ENCODE results near the gene LSR.

LSR gene

DNA sequence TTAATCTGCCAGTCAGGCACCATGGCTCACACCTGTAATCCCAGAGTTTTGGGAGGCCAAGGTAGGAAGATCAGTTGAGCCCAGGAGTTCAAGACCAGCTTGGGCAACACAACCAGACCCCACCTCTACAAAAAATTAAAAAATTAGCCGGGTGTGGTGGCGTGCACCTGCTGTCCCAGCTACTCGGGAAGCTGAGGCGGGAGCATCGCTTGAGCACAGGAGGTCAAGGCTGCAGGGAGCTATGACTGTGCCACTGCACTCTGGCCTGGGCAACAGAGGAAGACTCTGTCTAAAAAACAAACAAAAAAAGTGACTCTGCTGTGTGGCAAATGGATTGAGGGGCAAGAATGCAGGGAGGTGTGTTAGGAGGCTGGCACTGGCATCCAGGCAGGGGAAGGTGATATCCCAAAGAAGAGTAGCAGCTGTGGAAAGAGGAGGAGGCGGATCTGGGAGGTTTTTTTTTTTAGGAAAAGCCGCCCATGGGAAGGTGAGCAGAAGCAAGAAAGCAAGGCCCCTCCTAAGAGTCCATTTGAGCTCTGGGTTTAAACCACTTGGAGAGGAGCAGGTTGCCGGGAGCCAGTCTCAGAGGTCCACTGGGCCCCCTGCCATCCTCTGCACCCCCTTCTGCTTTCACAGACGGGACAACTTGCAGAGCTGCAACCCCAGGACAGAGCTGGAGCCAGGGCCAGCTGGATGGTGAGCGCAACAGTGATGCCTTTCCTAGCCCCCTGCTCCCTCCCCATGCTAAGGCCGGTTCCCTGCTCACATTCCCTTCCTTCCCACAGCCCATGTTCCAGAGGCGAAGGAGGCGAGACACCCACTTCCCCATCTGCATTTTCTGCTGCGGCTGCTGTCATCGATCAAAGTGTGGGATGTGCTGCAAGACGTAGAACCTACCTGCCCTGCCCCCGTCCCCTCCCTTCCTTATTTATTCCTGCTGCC, 35.6 kb downstream of the LSR start (continued):
- TF ChIP-seq, protein P1, sequence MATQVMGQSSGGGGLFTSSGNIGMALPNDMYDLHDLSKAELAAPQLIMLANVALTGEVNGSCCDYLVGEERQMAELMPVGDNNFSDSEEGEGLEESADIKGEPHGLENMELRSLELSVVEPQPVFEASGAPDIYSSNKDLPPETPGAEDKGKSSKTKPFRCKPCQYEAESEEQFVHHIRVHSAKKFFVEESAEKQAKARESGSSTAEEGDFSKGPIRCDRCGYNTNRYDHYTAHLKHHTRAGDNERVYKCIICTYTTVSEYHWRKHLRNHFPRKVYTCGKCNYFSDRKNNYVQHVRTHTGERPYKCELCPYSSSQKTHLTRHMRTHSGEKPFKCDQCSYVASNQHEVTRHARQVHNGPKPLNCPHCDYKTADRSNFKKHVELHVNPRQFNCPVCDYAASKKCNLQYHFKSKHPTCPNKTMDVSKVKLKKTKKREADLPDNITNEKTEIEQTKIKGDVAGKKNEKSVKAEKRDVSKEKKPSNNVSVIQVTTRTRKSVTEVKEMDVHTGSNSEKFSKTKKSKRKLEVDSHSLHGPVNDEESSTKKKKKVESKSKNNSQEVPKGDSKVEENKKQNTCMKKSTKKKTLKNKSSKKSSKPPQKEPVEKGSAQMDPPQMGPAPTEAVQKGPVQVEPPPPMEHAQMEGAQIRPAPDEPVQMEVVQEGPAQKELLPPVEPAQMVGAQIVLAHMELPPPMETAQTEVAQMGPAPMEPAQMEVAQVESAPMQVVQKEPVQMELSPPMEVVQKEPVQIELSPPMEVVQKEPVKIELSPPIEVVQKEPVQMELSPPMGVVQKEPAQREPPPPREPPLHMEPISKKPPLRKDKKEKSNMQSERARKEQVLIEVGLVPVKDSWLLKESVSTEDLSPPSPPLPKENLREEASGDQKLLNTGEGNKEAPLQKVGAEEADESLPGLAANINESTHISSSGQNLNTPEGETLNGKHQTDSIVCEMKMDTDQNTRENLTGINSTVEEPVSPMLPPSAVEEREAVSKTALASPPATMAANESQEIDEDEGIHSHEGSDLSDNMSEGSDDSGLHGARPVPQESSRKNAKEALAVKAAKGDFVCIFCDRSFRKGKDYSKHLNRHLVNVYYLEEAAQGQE (tag by site-specific recombination; IDR thresholded peaks at IDR 0.05), result no peak
- TF ChIP-seq ZNF311 (tag by site-specific recombination; IDR thresholded peaks at IDR 0.05; ENCODE audit: borderline replicate concordance) (no peak), ZIC2 (tag by site-specific recombination; IDR thresholded peaks at IDR 0.05) (no peak), ZBTB8A (tag by site-specific recombination; IDR thresholded peaks at IDR 0.05) (no peak), KLF10 (tag by site-specific recombination; IDR thresholded peaks at IDR 0.05) (no peak), ZNF174 (tag by site-specific recombination; IDR thresholded peaks at IDR 0.05) (no peak), ZNF600 (tag by site-specific recombination; IDR thresholded peaks at IDR 0.05) (peak; percentile 42; the same call in 1 of the 2 replicates), ZNF335 (tag by site-specific recombination; conservative IDR thresholded peaks at IDR 0.05) (no peak), ZNF626 (tag by site-specific recombination; IDR thresholded peaks at IDR 0.05) (no peak), ZNF473 (tag by site-specific recombination; IDR thresholded peaks at IDR 0.05) (no peak), ZFHX2 (tag by site-specific recombination; conservative IDR thresholded peaks at IDR 0.05) (peak; percentile 76), ZNF707 (tag by site-specific recombination; IDR thresholded peaks at IDR 0.05) (no peak), ZNF791 (tag by site-specific recombination; IDR thresholded peaks at IDR 0.05) (no peak), EGR2 (tag by site-specific recombination; IDR thresholded peaks at IDR 0.05; ENCODE audit: low read depth) (peak; percentile 93)
- TF ChIP-seq, protein P2, sequence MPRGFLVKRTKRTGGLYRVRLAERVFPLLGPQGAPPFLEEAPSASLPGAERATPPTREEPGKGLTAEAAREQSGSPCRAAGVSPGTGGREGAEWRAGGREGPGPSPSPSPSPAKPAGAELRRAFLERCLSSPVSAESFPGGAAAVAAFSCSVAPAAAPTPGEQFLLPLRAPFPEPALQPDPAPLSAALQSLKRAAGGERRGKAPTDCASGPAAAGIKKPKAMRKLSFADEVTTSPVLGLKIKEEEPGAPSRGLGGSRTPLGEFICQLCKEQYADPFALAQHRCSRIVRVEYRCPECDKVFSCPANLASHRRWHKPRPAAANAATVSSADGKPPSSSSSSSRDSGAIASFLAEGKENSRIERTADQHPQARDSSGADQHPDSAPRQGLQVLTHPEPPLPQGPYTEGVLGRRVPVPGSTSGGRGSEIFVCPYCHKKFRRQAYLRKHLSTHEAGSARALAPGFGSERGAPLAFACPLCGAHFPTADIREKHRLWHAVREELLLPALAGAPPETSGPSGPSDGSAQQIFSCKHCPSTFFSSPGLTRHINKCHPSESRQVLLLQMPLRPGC (tag by site-specific recombination; IDR thresholded peaks at IDR 0.05), result no peak
- TF ChIP-seq, protein P3, sequence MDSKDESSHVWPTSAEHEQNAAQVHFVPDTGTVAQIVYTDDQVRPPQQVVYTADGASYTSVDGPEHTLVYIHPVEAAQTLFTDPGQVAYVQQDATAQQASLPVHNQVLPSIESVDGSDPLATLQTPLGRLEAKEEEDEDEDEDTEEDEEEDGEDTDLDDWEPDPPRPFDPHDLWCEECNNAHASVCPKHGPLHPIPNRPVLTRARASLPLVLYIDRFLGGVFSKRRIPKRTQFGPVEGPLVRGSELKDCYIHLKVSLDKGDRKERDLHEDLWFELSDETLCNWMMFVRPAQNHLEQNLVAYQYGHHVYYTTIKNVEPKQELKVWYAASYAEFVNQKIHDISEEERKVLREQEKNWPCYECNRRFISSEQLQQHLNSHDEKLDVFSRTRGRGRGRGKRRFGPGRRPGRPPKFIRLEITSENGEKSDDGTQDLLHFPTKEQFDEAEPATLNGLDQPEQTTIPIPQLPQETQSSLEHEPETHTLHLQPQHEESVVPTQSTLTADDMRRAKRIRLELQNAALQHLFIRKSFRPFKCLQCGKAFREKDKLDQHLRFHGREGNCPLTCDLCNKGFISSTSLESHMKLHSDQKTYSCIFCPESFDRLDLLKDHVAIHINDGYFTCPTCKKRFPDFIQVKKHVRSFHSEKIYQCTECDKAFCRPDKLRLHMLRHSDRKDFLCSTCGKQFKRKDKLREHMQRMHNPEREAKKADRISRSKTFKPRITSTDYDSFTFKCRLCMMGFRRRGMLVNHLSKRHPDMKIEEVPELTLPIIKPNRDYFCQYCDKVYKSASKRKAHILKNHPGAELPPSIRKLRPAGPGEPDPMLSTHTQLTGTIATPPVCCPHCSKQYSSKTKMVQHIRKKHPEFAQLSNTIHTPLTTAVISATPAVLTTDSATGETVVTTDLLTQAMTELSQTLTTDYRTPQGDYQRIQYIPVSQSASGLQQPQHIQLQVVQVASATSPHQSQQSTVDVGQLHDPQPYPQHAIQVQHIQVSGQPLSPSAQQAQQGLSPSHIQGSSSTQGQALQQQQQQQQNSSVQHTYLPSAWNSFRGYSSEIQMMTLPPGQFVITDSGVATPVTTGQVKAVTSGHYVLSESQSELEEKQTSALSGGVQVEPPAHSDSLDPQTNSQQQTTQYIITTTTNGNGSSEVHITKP (tag by site-specific recombination; IDR thresholded peaks at IDR 0.05), result no peak

DNA sequence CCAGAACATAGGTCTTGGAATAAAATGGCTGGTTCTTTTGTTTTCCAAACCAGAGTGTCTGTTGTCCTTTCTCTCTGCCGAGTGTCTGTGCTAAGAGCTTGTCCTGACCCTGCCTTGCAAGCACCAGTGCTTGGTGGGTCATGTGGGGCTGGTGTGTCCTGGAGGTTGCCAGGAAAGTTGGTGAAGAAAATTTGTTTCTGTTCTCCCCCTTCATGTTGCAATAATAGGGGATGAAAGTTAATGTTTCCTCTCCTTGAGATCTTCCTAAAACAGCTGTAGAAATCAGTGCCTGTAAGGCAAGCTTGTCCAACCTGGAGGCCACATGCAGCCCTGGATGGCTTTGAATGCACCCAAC, 36.3 kb downstream of the LSR start:
- CTCF ChIA-PET, result interaction anchor here (0.5 to 3.7 kb wide), 4 partner anchors 10 to 141 kb away, joined by 3 to 17 read pairs (median 3); no protein-coding TSS in a partner anchor
- no peaks in the 10 kb centered on the region for H3K36me3 ChIP-seq (ENCODE audit: control insufficient read depth in 2 of 2, insufficient read depth in 1 of 2, low read length in 2 of 2)
- H3K27ac ChIP-seq (ENCODE audit: extremely low read depth, low read depth, low read length), result no peak overlapping the region
- H3K9me3 ChIP-seq (ENCODE audit: control insufficient read depth, insufficient read depth, low read depth, low read length), result no peaks in the 10 kb centered on the region
- peaks cover 5% of the 10 kb centered on the region for H3K4me1 ChIP-seq (ENCODE audit: control insufficient read depth, insufficient read depth, low read length)
- POLR2A ChIA-PET, result no interaction called here
- no peak overlapping the region for H3K4me3 ChIP-seq (ENCODE audit: low read depth, low read length)
- TF ChIP-seq ZNF138 (tag by site-specific recombination; IDR thresholded peaks at IDR 0.05; ENCODE audit: borderline replicate concordance), result no peak
- no peak for TF ChIP-seq ZNF48 (tag by site-specific recombination; IDR thresholded peaks at IDR 0.05)
- TF ChIP-seq ZNF658 (tag by site-specific recombination; IDR thresholded peaks at IDR 0.05), result no peak
- TF ChIP-seq, protein P4, sequence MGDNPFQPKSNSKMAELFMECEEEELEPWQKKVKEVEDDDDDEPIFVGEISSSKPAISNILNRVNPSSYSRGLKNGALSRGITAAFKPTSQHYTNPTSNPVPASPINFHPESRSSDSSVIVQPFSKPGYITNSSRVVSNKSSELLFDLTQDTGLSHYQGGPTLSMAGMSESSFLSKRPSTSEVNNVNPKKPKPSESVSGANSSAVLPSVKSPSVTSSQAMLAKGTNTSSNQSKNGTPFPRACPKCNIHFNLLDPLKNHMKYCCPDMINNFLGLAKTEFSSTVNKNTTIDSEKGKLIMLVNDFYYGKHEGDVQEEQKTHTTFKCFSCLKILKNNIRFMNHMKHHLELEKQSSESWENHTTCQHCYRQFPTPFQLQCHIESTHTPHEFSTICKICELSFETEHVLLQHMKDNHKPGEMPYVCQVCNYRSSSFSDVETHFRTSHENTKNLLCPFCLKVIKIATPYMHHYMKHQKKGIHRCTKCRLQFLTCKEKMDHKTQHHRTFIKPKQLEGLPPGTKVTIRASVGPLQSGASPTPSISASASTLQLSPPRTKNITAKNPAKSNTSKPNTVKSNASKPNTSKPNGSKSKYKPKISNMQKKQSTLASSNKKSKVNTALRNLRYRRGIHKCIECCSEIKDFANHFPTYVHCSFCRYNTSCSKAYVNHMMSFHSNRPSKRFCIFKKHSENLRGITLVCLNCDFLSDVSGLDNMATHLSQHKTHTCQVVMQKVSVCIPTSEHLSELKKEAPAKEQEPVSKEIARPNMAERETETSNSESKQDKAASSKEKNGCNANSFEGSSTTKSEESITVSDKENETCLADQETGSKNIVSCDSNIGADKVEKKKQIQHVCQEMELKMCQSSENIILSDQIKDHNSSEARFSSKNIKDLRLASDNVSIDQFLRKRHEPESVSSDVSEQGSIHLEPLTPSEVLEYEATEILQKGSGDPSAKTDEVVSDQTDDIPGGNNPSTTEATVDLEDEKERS (tag by site-specific recombination; IDR thresholded peaks at IDR 0.05), result no peak
